ENCODE results near the gene DDI2.
"Not testable (repeated sequence)": the region's sequence is repeated elsewhere in the genome, so short reads cannot be mapped to it uniquely, and the experiment has no call there.

Gene DDI2

GRCh38 chr1:15617173-15618076 is at the start of gene DDI2:
Gene DDI2 (plus strand): TSS chr1:15617458. CDS start chr1:15617671, 213 bp downstream.
- DNase-seq = peak; percentile 93

GRCh38 chr1:15568387-15569073 is 48.7 kb upstream of the DDI2 start:
- DNase-seq = no peak

- no peak for DNase-seq
These were observed 46.4 kb upstream of the DDI2 start for GRCh38 chr1:15570861-15571260.

- DNase-seq = no peak
These were observed 46.0 kb upstream of the DDI2 start for GRCh38 chr1:15571266-15571665.

GRCh38 chr1:15573477-15573876 is 43.8 kb upstream of the DDI2 start:
- no peak for DNase-seq

GRCh38 chr1:15574741-15575140 is 42.5 kb upstream of the DDI2 start:
- DNase-seq = no peak

GRCh38 chr1:15575549-15576150 is 41.6 kb upstream of the DDI2 start:
- DNase-seq = no peak

- peak; percentile 68 for DNase-seq
These were observed 39.6 kb upstream of the DDI2 start for GRCh38 chr1:15577691-15578090.

GRCh38 chr1:15578921-15579682 is 38.2 kb upstream of the DDI2 start:
- DNase-seq = no peak

- no peak for DNase-seq
These were observed 37.6 kb upstream of the DDI2 start for GRCh38 chr1:15579683-15580047.

GRCh38 chr1:15583016-15583706 is 34.1 kb upstream of the DDI2 start:
- no peak for DNase-seq

- no peak for DNase-seq
These were observed 32.5 kb upstream of the DDI2 start, which contains the start of gene AGMAT for GRCh38 chr1:15584489-15585363. Gene AGMAT (minus strand): TSS chr1:15585051. CDS start chr1:15584967, 84 bp downstream.

GRCh38 chr1:15592285-15592684 is 25.0 kb upstream of the DDI2 start:
- DNase-seq = no peak

GRCh38 chr1:15595809-15596617 is 21.2 kb upstream of the DDI2 start:
- no peak for DNase-seq

GRCh38 chr1:15598436-15598835 is 18.8 kb upstream of the DDI2 start:
- DNase-seq = no peak

GRCh38 chr1:15603050-15603965 is 13.9 kb upstream of the DDI2 start:
- peak; percentile 95 for DNase-seq

GRCh38 chr1:15603966-15604282 is 13.3 kb upstream of the DDI2 start:
- not testable (repeated sequence) for DNase-seq

- DNase-seq = not testable (repeated sequence)
These were observed 12.9 kb upstream of the DDI2 start for GRCh38 chr1:15604400-15604799.
